NK-92 (cell line): Measurements from ENCODE around the gene LAMA3.

Experiments
- DNase-seq: peaks from one replicate; lab custom pipeline; 2025; ENCODE audit not compliant: unreplicated experiment; lab: John Stamatoyannopoulos, UW

The LAMA3 gene

DNA sequence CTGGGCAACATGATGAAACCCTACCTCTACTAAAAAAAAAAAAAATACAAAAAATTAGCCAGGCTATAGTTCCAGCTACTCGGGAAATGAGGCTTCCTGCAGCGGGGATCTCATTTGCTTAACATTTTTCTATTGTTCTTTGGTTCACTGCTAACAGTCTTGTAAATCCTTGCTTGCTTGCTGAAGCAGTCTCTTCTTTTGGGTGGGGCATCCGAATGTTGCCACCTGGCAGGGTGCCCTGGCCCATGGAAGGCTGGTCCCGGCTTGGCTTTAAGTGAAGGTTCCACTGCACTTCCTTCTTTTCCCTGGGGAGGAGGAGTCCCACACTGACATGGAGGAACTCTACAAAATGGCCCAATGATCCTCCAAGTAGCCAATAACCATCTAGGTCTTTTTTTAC, 20.5 kb upstream of the LAMA3 start:
- no peak for DNase-seq

DNA sequence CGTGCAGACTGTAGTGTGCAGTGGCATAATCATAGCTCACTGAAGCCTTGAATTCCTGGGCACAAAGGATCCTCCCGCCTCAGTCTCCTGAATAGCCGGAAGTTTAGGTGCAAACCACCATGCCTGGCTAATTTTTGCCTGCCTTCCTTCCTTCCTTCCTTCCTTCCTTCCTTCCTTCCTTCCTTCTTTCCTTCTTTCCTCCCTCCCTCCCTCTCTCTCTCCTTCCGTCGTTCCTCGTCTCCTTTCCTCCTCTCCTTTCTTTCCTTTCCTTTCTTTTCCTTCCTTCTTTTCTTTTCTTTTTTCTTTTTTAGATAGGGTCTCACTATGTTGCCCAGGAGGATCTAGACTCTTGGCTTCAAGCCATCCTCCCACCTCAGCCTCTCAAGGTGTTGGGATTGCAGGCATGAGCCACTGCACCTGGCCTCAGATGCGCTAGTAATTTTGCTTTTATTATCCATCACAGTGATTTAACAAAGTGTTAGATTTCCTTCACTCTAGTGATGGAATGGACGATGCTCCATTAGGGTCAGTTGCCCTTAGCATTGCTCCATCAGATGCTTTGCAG, 20.0 kb upstream of the LAMA3 start:
- DNase-seq: no peak

DNA sequence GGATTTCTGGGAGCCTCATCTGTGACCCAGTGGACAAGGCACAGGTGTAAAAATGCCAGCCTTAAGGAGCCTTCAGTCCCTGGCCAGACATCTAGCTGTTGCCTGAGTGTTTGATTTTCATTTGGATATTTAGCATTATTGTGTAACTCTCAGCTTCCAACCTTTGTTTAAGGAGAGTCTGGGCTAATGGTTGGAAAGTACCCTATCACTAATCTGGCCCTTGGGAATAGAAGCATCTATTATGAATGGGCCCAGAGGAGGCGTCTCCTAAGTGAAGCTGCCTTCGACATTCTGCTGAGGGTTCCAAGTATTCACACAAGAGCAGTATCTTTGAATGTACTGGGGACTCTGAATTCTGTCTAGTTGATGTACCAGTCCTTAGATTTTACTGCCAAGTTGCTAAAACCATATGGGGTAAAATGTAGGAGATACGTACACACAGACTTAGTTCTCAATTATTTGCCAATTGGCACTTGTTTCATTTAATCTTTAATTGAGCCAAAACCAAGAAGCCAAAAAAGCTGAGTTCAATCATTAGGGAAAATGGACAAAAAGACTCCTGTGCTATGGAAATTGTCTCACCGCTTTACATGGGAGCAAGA, 19.3 kb upstream of the LAMA3 start:
- no peak for DNase-seq

DNA sequence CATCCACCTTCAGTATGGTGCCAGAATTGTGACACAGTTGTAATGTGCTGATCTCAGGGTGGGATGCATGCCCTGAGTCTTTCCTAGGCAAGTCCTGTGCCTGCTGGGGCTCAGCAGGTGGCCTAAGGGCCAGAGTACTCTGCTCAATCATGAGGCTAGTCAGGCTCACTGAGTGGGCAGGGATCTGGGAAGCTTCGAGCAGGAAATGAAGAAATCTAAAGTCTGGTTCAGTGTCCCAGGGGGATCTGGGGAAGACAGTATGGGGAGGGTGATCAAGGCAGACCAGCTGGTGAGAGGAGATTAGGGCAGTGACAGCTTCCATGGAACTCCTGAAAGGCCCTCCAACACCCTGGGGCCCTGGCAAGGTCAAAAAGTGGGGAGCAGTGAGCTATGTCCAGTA, 17.7 kb upstream of the LAMA3 start:
- DNase-seq: no peak

DNA sequence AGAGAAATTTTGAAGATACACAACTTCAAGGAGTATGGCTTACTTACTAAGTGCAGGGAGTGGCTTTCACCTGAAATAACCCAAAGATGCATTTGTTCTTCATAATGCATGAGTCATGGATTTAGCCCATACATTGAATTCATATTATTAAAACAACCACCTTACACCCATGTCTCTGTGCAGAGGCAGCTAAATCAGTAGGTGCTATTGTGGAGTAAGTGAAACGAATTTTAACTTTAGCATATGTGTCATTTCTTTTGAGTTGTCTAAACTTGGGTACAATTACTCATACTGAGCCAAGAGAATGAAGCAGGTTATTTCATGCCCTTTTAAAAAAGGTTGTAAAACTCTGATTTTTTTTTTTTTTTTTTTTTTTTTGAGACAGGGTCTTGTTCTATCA, 15.5 kb upstream of the LAMA3 start:
- DNase-seq: no peak

DNA sequence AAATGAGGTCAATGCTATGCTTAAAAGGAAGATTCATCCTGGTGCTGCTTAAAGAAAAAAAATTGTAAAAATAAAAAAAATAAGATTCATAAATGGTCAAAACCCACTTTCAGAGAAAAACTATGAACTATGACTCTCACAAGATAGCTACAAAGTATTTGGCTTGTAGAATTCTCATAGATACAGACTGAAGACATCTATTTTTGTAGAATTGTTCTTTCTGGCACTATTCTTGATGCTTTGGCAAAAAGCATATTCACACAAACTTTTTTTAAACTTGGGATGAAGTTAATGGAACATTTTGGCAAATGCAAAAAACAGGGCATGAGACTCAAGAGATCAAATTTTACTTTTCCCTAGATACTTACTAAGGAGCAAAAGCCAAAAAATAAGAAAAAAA, 14.0 kb upstream of the LAMA3 start:
- DNase-seq: no peak

DNA sequence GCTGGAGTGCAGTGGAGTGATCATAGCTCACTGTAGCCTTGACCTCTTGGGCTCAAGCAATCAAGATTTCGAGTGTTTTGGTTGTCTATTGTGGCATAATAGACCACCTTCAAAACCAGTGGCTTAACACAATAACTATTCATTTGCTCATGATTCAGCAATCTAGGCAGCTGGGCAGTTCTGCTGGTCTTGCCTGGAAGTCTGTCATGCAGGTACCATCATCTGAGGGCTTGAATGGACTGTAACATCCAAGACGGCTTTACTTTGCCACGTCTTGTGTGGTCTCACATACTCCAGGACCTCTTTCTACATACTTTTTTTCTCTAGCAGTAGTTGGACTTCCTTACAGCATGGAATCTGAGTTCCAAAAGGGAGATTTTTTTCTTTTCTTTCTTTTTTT, 13.4 kb upstream of the LAMA3 start:
- DNase-seq: no peak

DNA sequence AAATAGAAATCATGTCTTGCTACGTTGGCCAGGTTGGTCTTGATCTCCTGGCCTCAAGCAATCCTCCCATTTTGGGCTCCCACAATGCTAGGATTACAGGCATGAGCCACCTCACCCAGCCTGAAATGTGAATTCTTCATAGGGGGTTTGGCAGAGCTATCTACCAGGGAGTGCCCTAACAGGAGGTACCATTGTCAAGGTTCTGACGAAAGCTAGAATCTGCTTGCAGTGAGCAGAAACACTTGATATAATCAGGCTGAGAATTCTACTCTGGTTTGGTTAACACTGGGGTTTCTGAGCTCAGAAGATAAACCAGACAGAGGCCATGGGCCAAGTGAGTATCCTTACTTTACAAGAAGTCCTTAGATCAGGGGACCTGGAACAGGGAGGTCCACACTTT, 7.2 kb upstream of the LAMA3 start:
- no peak for DNase-seq

DNA sequence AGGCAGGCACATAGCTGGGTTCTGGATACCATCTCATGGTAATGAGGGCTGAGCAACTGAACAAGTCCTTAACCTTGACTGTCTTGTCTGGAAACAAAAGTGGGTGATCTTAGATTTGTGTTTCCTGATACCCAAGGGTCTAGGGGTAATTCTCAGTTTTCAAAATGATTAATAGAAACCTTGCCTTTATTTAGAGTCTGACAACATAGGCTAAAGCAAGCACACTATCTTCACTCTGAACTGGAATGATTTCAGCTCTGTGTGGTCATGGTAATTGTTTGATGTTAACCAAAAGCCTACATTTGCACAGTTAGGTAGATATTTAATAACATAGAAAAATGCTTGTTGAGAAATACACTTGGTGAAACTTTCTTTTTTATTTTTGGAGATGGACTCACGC, 6.8 kb upstream of the LAMA3 start:
- no peak for DNase-seq

DNA sequence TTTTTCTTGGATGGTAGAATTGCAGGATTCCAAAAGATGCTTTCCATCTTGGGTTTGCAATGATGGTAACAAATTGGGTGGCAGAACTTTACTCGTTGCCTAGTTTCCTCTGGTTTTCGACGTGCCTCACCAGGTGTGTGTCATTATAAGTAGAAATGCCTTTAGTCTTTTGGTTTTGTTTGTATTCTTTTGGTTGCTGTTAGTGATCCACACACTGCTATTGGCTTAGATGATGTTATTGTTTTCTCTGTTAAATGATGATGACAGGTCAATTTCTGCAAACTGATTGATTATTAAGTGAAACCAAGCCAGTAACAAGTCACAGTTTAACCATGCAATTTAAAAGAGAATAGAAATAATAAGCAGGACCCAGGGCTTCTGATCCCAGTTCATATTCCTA, 6.1 kb upstream of the LAMA3 start:
- DNase-seq: no peak

DNA sequence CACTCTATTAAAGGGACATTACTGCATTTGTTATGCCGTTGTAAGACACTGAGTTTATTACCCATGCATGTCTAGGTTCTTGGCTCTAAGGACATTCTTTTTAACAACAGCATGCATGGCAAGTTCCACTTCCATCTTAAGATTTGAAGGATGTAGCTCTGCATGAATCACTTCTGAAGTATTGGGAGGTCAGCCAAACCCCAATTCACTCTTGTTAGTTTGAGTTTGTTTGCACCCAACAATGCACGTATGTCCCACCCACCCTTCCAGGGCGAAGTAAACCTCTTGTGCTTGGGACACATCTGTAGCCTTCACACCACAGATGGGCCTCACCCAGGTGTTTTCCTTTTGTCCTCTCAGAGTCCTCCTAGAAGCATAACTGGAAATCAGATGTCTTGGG, 5.6 kb upstream of the LAMA3 start:
- DNase-seq: no peak

DNA sequence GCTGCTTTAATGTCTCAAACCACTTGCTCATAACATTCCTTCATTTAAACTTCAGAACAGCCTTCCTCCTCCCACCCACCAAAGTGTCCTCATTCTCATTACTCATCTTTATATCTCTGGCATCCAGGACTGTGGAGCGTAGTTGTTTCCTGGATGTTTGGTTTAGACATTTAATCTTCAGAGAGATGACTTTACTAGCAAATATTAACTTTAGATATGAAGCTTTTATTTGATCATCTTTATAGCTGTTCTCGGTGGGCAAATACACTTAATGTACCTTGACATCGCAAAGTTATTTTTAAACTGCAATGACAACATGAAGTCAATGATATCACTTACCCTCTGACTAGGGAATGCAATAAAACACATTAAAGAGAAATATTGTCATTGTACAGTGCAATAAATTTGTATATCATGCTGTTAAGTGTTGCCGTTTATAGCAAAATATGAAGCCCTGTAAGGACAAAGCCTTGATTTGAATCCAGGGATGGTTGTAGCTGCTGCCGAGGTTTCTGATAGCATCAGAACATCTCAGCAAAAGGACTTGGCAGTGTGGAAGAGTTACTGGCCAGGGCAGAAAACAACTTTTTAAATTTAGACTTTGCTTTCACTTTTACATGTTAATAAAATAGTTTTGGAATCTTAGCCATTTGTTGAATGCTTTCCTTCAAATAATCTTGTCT, 4.6 kb upstream of the LAMA3 start:
- DNase-seq: no peak

DNA sequence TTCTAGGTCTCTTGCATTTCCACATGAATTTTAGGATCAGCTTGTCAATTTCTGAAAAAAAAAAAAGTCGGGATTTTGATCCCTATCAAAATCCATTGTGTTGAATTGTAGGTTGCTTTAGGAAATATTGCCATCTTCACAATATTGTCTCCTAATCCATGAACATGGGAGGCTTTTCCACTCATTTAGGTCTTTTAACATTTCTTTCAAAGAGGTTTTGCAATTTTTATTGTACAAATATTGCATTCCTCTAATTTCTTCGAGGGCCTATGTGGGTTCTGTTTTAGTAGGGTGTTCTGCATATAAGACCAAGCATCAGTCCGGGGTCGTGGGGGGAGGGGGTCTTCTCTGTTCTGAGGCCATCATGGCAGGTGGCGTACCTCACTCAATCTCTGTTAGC, 725 bp upstream of the LAMA3 start:
- DNase-seq: no peak

DNA sequence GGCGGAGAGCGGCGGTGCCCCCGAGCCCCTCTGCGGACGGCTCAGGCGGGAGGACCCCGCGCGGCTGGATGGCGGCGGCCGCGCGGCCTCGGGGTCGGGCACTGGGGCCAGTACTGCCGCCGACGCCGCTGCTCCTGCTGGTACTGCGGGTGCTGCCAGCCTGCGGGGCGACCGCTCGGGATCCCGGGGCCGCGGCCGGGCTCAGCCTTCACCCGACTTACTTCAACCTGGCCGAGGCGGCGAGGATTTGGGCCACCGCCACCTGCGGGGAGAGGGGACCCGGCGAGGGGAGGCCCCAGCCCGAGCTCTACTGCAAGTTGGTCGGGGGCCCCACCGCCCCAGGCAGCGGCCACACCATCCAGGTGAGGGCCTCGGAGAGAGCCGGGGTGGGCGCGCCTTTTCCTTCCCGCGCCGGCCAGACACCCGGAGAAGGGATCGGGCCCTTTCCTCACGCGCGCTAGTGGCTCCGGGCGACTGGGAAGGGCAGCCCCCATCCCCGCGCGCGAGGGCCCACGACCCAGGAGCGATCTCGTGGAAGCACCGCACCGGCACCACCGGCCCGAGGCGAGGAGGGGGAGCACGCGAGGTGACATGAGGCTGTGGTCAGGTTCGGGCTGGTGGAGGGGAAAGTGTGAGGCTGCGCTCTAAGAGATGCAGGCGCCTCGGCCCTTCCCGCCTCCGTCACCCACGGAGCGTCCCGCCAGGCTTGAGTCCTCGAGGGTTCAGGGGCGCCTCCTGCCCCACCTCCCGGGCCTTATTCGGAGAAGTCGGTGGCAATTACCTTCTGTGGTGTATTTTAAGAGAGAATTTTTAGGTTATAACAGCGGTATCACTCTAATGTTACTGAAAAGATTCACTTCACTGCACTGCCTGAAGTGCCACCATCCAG, 607 bp downstream of the LAMA3 start:
- no peak for DNase-seq

DNA sequence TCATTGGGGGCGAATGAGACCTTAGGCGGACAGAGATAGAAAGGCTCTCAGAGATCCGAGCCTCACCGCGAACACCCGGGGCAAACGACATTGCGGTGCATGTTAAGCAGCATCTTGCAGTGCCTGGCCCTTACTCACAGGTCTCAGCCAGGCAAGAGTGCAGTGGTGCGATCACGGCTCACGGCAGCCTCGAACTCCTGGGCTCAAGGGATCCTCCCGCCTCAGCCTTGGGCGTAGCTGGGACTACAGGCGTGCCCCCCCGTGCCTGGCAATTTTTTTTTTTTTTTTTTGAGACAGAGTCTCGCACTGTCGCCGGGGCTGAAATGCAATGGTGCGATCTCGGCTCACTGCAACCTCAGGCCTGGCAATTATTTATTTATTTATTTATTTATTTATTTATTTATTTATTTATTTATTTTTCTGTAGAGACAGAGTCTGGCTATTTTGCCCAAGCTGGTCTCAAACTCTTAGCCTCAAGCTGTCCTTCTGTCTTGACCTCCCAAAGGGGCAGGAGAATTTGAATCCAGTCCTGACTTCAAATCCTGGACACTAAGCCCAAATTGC, 1.3 kb downstream of the LAMA3 start:
- no peak for DNase-seq

DNA sequence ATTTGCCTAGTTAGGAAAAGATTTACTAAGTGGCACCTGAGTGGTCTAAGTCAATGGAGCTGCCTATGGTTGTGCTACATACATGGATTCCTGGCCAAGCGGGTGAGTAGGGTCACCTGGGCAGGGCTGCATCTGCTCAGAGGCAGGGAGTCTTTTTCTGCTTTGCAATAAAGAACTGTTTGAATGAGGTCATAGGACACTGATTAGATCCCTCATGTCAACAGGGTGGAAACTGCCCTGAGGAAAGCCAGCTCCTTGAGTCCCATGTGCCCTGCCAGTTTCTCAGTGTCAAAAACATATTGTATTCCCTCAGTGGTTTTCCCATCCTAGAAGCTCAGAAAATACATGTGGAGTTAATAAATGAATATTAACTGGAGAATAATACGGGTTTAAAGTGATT, 4.6 kb downstream of the LAMA3 start:
- DNase-seq: no peak

DNA sequence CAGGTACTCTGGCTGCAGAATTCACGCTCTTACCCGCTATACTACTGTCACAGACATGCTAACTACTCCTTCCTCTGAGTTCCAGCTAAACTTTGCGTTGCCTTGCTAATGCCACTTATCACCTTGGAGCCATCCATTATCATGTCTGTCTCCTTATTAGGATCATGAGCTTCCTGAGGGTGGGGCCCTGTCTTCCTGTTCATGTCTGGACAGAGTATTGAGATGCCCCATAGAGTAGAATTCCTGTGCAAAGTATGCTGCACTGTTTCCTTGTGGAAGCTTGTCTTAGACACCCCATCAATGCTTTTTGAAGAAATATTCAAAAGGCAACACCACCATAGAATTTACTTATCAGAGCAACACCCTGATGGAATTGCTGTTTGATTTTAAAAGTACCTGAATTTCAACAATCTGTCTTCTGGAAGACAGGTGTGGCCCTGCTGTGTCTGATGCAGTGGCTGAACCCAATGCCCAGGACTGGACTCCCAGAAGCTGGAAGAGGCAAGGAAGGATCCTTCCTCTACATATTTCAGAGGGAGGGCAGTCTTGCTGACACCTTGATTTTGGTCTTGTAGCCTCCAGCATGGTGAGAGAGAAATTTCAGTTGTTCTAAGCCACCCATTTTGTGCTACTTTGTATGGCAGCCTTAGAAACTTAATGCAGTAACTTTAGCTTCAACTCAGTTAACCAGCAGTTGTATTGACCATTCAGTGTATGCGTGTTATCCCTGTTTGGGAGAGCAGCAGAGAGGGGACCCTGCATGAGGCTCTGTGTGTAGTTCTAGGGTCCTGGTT, 5.6 kb downstream of the LAMA3 start:
- no peak for DNase-seq

DNA sequence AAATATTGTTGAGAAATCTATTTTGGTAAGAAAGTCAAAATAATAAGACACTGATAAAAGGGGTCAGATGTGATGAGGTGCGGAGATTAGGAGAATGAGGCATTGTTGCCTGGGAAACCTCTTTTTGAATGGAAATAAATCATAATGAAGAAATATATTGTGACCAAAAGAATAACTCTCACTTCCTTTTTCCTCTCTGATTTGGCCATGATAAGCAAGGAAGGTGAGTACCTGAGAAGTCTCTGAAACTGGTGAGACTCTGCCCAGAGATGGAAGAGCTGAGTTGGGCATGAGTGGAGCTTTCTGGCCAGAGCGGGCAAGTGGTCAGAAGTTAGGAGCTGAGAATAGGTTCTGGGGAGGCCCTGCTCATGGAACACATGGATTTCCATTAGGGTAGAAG, 11.8 kb downstream of the LAMA3 start:
- DNase-seq: no peak

DNA sequence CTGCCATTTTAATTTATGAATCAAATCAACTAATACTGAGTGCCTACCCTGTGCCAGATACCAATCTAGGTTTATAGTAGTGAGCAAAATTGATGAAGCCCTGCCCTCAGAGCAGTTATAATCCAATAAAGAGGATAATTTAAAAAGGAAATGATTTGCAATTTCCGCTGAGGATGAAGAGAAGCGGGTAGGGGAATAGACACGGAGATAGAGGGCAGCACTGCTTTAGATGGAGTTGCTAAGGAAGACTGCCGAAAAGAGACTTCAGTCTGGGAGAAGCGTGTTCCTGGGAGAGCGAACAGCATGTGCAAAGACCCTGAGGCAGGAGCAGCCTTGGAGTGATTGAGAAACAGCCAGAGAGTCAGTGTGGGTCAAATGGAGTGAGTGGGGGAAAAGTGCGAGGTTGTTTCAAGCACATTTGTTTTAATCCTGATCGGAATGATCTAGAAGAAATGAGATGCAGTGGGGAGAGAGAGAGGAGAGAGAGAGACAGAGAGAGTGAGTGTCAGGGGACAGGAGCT, 12.4 kb downstream of the LAMA3 start:
- no peak for DNase-seq

DNA sequence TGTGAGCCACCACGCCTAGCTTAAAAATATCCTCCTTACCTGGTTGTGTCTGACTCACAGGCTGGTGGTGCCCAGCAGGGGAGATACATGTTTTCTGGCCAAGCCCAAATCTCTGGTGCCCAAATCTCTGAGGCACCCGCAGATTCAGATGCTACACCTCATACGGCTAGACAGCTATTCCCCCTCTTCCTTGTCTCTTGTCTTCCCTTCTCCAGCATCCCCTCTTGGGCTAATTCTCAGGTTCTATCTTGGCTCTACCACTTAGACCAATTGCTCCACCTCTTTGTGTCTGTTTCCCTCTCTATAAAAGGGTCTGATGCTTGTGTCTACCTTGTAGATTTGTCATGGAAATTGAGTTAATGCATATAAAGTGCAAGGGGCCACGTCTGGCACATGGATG, 13.4 kb downstream of the LAMA3 start:
- DNase-seq: no peak
